K562 (cell line): Measurements from ENCODE around the gene ZNF30. TPM values are rescaled to one million over a fixed set of nuclear protein-coding genes. Genes with fewer than 3 reads are reported as not detected.

Source experiments
- ATF2 ChIP-seq: sonication (generic); formaldehyde crosslinking; IDR thresholded peaks from 2 replicates; pipeline ENCODE4 v1.8.1; 2022; ENCODE audit warnings: missing genetic modification reagents
- CBFA2T2 ChIP-seq: fragments of 450-650 bp; conservative IDR thresholded peaks from 2 replicates; pipeline ENCODE4 v1.6.1; 2017; ENCODE audit warnings: mild to moderate bottlenecking
- CCNT2 ChIP-seq: IDR thresholded peaks from 2 replicates; pipeline ENCODE4 v1.6.1; 2011; ENCODE audit warnings: borderline replicate concordance, low read depth, mild to moderate bottlenecking, moderate library complexity, mixed read lengths, low read length; ENCODE audit not compliant: insufficient read length; ENCODE audit errors: extremely low read depth
- DPF2 ChIP-seq: fragments of 450-650 bp; IDR thresholded peaks from 2 replicates; pipeline ENCODE4 v1.6.1; 2016
- KDM2B ChIP-seq: fragments of 250-450 bp; sonication (Bioruptor Pico); IDR thresholded peaks from 2 replicates; pipeline ENCODE4 v1.8.0; 2021; ENCODE audit warnings: mild to moderate bottlenecking, moderate library complexity
- L3MBTL2 ChIP-seq: fragments of 450-650 bp; IDR thresholded peaks from 2 replicates; pipeline ENCODE4 v1.6.1; 2016; ENCODE audit warnings: mild to moderate bottlenecking, moderate library complexity
- NELFE ChIP-seq: IDR thresholded peaks from 2 replicates; pipeline ENCODE4 v1.6.1; 2011; ENCODE audit warnings: mild to moderate bottlenecking; ENCODE audit not compliant: insufficient read depth, insufficient read length
- RB1 ChIP-seq: fragments of 450-650 bp; IDR thresholded peaks from 2 replicates; pipeline ENCODE4 v1.6.1; 2017; ENCODE audit warnings: low read depth, mild to moderate bottlenecking
- RFX7 ChIP-seq: fragments of 250-450 bp; sonication (Bioruptor Pico); IDR thresholded peaks from 2 replicates; pipeline ENCODE4 v1.5.1; 2021; ENCODE audit warnings: mild to moderate bottlenecking
- SIN3B ChIP-seq: fragments of 450-650 bp; IDR thresholded peaks from 2 replicates; pipeline ENCODE4 v1.6.1; 2017; ENCODE audit warnings: low read depth, mild to moderate bottlenecking, moderate library complexity
- TAF1 ChIP-seq: IDR thresholded peaks from 2 replicates; pipeline ENCODE4 v1.6.1; 2011; ENCODE audit warnings: mild to moderate bottlenecking, low read length, moderate library complexity; ENCODE audit not compliant: insufficient read depth, control insufficient read depth, severe bottlenecking; ENCODE audit errors: extremely low read depth
- TRIM28 ChIP-seq: fragments of 450-650 bp; IDR thresholded peaks from 2 replicates; pipeline ENCODE4 v1.6.1; 2017
- ZNF121 ChIP-seq: sonication (generic); formaldehyde crosslinking; conservative IDR thresholded peaks from 2 replicates; pipeline ENCODE4 v1.8.0; 2022; ENCODE audit warnings: missing genetic modification reagents
- ZNF165 ChIP-seq: fragments of 250-450 bp; sonication (Bioruptor Pico); IDR thresholded peaks from 2 replicates; pipeline ENCODE4 v1.4.0; 2020; ENCODE audit warnings: borderline replicate concordance
- ZNF174 ChIP-seq: fragments of 250-450 bp; sonication (Bioruptor Pico); IDR thresholded peaks from 2 replicates; pipeline ENCODE4 v1.4.0; 2020; ENCODE audit warnings: mild to moderate bottlenecking
- ZNF232 ChIP-seq: sonication (generic); formaldehyde crosslinking; IDR thresholded peaks from 2 replicates; pipeline ENCODE4 v1.8.0; 2022; ENCODE audit warnings: mild to moderate bottlenecking, missing genetic modification reagents
- ZNF3 ChIP-seq: fragments of 250-450 bp; sonication (Bioruptor Pico); IDR thresholded peaks from 2 replicates; pipeline ENCODE4 v1.5.0; 2021; ENCODE audit warnings: mild to moderate bottlenecking, moderate library complexity
- polyA plus RNA-seq, 8 experiments: library from polyadenylated mRNA; depleted of rRNA in 4 of 8; stranded (reverse) in 5 of 8; unstranded in 3 of 8; fragments of >200 nt; fragmentation: Nextera tagmentation in 2 of 8; fragmentation: Illumina TruSeq in 1 of 8; extraction: Ambion mirVana in 2 of 8; extraction: Trizol in 1 of 8; gene quantifications; 2 replicates each; pipeline versions ENCODE4 v1.2.1 to v1.2.3, GENCODE V29; 2011 to 2014; ENCODE audit warnings: inconsistent platforms in 1 of 8, missing spikeins in 1 of 8
- total RNA-seq, 7 experiments: library from RNA; depleted of rRNA in 6 of 7; stranded (reverse); fragments of >200 nt in 6 of 7; fragmentation: Illumina TruSeq in 2 of 7; extraction: Trizol in 2 of 7; gene quantifications; 2 replicates each; pipeline versions ENCODE4 v1.2.1 to v1.2.3, GENCODE V29; 2011 to 2021; ENCODE audit warnings: low replicate concordance in 1 of 7
- TF ChIP-seq, protein P1 (sequence below): fragments of 450-650 bp; IDR thresholded peaks from 2 replicates; pipeline ENCODE4 v1.7.0; 2016; ENCODE audit warnings: borderline replicate concordance
- TF ChIP-seq, protein P2 (sequence below): IDR thresholded peaks from 2 replicates; pipeline ENCODE4 v1.6.1; 2014; ENCODE audit warnings: antibody characterized with exemption
- TF ChIP-seq, protein P3 (sequence below): fragments of 450-650 bp; IDR thresholded peaks from 2 replicates; pipeline ENCODE4 v1.6.1; 2018; ENCODE audit not compliant: partially characterized antibody

ZNF30 gene
- total and polyA plus RNA-seq, 9 of the 15 experiments (the other 6 are each of a cell fraction or from before 2014, with no cell fraction given) = 7.3 to 13.4 (median 10.6) TPM

- TF ChIP-seq ZNF232 (CRISPR knock-in tag) (no peak), ZNF121 (no peak), RB1 (peak; percentile 48; the same call in 1 of the 2 replicates), KDM2B (no peak), ZNF3 (CRISPR knock-in tag) (no peak), SIN3B (no peak), CBFA2T2 (no peak), CCNT2 (peak; percentile 44), NELFE (no peak), TAF1 (peak; percentile 31), ATF2 (no peak), TRIM28 (no peak), ZNF174 (no peak), RFX7 (CRISPR knock-in tag) (no peak), ZNF165 (no peak), L3MBTL2 (peak; percentile 51), DPF2 (no peak)
- TF ChIP-seq, protein P1, sequence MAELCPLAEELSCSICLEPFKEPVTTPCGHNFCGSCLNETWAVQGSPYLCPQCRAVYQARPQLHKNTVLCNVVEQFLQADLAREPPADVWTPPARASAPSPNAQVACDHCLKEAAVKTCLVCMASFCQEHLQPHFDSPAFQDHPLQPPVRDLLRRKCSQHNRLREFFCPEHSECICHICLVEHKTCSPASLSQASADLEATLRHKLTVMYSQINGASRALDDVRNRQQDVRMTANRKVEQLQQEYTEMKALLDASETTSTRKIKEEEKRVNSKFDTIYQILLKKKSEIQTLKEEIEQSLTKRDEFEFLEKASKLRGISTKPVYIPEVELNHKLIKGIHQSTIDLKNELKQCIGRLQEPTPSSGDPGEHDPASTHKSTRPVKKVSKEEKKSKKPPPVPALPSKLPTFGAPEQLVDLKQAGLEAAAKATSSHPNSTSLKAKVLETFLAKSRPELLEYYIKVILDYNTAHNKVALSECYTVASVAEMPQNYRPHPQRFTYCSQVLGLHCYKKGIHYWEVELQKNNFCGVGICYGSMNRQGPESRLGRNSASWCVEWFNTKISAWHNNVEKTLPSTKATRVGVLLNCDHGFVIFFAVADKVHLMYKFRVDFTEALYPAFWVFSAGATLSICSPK = no peak
- TF ChIP-seq, protein P2, sequence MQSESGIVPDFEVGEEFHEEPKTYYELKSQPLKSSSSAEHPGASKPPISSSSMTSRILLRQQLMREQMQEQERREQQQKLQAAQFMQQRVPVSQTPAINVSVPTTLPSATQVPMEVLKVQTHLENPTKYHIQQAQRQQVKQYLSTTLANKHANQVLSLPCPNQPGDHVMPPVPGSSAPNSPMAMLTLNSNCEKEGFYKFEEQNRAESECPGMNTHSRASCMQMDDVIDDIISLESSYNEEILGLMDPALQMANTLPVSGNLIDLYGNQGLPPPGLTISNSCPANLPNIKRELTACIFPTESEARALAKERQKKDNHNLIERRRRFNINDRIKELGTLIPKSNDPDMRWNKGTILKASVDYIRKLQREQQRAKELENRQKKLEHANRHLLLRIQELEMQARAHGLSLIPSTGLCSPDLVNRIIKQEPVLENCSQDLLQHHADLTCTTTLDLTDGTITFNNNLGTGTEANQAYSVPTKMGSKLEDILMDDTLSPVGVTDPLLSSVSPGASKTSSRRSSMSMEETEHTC = no peak
- TF ChIP-seq, protein P3, sequence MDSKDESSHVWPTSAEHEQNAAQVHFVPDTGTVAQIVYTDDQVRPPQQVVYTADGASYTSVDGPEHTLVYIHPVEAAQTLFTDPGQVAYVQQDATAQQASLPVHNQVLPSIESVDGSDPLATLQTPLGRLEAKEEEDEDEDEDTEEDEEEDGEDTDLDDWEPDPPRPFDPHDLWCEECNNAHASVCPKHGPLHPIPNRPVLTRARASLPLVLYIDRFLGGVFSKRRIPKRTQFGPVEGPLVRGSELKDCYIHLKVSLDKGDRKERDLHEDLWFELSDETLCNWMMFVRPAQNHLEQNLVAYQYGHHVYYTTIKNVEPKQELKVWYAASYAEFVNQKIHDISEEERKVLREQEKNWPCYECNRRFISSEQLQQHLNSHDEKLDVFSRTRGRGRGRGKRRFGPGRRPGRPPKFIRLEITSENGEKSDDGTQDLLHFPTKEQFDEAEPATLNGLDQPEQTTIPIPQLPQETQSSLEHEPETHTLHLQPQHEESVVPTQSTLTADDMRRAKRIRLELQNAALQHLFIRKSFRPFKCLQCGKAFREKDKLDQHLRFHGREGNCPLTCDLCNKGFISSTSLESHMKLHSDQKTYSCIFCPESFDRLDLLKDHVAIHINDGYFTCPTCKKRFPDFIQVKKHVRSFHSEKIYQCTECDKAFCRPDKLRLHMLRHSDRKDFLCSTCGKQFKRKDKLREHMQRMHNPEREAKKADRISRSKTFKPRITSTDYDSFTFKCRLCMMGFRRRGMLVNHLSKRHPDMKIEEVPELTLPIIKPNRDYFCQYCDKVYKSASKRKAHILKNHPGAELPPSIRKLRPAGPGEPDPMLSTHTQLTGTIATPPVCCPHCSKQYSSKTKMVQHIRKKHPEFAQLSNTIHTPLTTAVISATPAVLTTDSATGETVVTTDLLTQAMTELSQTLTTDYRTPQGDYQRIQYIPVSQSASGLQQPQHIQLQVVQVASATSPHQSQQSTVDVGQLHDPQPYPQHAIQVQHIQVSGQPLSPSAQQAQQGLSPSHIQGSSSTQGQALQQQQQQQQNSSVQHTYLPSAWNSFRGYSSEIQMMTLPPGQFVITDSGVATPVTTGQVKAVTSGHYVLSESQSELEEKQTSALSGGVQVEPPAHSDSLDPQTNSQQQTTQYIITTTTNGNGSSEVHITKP = peak; percentile 57
Measured at GRCh38 chr19:34963573-34964406, 37.1 kb downstream of the ZNF30 start, which contains the start of gene ZNF792 (continued).
